ENCODE measurements around the gene RNF213.
"Not testable (repeated sequence)": the region's sequence is repeated elsewhere in the genome, so short reads cannot be mapped to it uniquely, and the experiment has no call there.

The RNF213 gene

DNA sequence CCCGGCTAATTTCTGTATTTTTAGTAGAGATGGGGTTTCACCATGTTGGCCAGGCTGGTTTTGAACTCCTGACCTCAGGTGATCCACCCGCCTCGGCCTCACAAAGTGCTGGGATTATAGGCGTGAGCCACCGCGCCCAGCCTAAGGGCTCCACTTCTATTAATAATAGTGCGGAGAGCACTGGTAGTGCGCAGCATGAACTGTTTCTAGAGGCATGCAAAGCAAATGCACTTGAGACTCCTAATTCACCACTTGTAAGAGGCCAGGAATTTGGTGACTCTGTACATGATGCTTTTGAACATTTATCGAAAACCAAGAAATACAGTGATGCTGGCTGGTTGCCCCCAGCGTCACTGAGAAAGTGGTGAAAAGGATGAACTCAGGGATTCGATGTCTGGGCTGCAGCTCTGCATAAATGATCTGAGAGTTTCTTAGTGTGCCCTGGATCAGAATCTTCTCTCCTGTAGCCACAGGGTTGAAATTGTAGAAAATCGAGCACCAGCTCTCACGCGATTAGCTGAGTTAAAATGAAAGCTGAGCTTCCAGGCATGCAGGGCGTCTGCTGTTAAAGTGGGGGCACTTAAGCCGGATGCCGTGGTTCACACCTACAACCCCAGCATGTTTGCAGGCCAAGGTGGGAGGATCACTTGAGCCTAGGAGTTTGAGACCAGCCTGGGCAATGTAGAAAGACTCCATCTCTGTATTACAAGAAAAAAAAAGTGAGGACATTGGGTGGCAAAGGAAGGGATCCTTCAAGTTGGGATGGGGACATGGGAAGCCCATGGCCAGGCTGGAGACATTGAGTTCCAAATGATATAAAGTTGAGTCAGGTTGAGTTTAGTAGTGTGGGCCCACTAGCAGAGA lies 4.8 kb downstream of the RNF213 start:
- Histone ChIP-seq H3K4me1 (ENCODE audit: control insufficient read depth in 2 of 2, insufficient read depth in 2 of 2, low read length in 2 of 2) (peaks cover 36 to 37% of the 10 kb centered on the region in 2 donors), H3K36me3 (ENCODE audit: control insufficient read depth in 2 of 2, insufficient read depth in 2 of 2, low read length in 2 of 2) (peaks cover 18 to 33% of the 10 kb centered on the region in 2 donors), H3K27ac (ENCODE audit: low read depth in 2 of 2, low read length in 2 of 2) (no peak overlapping the region), H3K27me3 (ENCODE audit: control insufficient read depth in 2 of 2, insufficient read depth in 2 of 2, low read length in 2 of 2) (no peaks in the 10 kb centered on the region), H3K9ac (ENCODE audit: low read depth in 1 of 2, low read length in 2 of 2) (no peak overlapping the region), H3K4me3 (ENCODE audit: low read length in 2 of 2) (peak overlapping the region in 1 of 2 donors; percentile 82), H3K9me3 (ENCODE audit: control insufficient read depth in 2 of 2, low read length in 2 of 2) (no peaks in the 10 kb centered on the region)

DNA sequence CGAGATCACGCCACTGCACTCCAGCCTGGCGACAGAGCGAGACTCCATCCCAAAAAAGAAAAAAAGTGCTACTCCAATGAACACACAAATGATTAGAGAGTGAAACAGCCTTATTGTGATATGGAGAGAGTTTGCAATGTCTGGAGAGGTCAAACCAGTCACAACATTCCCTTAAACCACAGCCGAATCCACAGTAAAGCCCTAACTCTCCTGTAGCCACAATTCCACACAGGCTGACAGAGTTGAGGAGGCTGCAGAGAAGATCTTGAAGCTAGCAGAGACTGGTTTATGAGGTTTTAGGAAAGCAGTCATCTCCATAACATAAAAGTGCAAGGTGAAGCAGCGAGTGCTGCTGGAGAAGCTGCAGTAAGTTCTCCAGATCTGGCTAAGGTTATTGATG lies 6.7 kb downstream of the RNF213 start:
- Histone ChIP-seq H3K4me1 (ENCODE audit: control insufficient read depth in 2 of 2, insufficient read depth in 2 of 2, low read length in 2 of 2) (peaks cover 25 to 26% of the 10 kb centered on the region in 2 donors), H3K4me3 (ENCODE audit: low read length in 2 of 2) (no peak overlapping the region), H3K9me3 (ENCODE audit: control insufficient read depth in 2 of 2, low read length in 2 of 2) (no peaks in the 10 kb centered on the region), H3K36me3 (ENCODE audit: control insufficient read depth in 2 of 2, insufficient read depth in 2 of 2, low read length in 2 of 2) (peaks cover 18 to 35% of the 10 kb centered on the region in 2 donors), H3K9ac (ENCODE audit: low read depth in 1 of 2, low read length in 2 of 2) (no peak overlapping the region), H3K27ac (ENCODE audit: low read depth in 2 of 2, low read length in 2 of 2) (no peak overlapping the region), H3K27me3 (ENCODE audit: control insufficient read depth in 2 of 2, insufficient read depth in 2 of 2, low read length in 2 of 2) (no peaks in the 10 kb centered on the region)

DNA sequence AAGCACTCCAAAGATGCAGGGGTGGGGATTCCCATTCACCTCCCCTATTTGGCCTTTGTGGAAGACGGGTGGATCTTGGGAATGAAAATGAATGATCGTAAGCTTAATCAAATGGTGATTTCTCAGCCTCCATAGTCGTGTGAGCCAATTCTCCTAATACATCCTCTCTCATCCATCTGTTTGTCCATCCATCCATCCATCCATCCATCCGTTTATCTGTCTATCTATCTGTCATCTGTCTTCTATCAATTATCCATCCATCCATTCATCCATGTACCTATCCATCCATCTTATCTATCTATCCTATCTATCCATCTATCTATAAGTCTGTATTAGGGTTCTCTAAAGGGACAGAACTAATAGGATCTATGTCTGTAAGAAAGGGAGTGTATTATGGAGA lies 7.8 kb downstream of the RNF213 start:
- H3K9ac ChIP-seq (ENCODE audit: low read depth in 1 of 2, low read length in 2 of 2), result no peak overlapping the region
- H3K4me1 ChIP-seq (ENCODE audit: control insufficient read depth in 2 of 2, insufficient read depth in 2 of 2, low read length in 2 of 2), result peaks cover 15 to 16% of the 10 kb centered on the region in 2 donors
- H3K27ac ChIP-seq (ENCODE audit: low read depth in 2 of 2, low read length in 2 of 2), result no peak overlapping the region
- no peaks in the 10 kb centered on the region for H3K27me3 ChIP-seq (ENCODE audit: control insufficient read depth in 2 of 2, insufficient read depth in 2 of 2, low read length in 2 of 2)
- peaks cover 18 to 45% of the 10 kb centered on the region in 2 donors for H3K36me3 ChIP-seq (ENCODE audit: control insufficient read depth in 2 of 2, insufficient read depth in 2 of 2, low read length in 2 of 2)
- no peaks in the 10 kb centered on the region for H3K9me3 ChIP-seq (ENCODE audit: control insufficient read depth in 2 of 2, low read length in 2 of 2)
- H3K4me3 ChIP-seq (ENCODE audit: low read length in 2 of 2), result no peak overlapping the region

DNA sequence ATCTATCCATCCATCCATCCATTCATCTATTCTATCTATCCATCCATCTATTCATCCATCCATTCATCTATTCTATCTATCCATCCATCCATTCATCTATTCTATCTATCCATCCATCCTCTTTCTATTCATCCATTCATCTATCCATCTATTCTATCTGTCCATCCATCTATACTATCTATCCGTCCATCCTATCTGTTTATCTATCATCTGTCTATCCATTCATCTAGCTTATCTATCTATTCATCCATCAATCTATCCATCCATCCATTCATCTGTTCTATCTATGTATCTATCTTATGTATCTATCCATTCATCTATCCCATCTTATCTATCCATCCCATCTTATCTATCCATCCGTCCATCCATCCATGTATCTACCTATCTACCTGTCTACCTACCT lies 8.8 kb downstream of the RNF213 start:
- Histone ChIP-seq H3K4me1 (ENCODE audit: control insufficient read depth in 2 of 2, insufficient read depth in 2 of 2, low read length in 2 of 2) (peaks cover 7 to 8% of the 10 kb centered on the region in 2 donors), H3K9ac (ENCODE audit: low read depth in 1 of 2, low read length in 2 of 2) (no peak overlapping the region), H3K27ac (ENCODE audit: low read depth in 2 of 2, low read length in 2 of 2) (no peak overlapping the region), H3K9me3 (ENCODE audit: control insufficient read depth in 2 of 2, low read length in 2 of 2) (no peaks in the 10 kb centered on the region), H3K36me3 (ENCODE audit: control insufficient read depth in 2 of 2, insufficient read depth in 2 of 2, low read length in 2 of 2) (peaks cover 22 to 51% of the 10 kb centered on the region in 2 donors), H3K27me3 (ENCODE audit: control insufficient read depth in 2 of 2, insufficient read depth in 2 of 2, low read length in 2 of 2) (no peaks in the 10 kb centered on the region), H3K4me3 (ENCODE audit: low read length in 2 of 2) (no peak overlapping the region)

DNA sequence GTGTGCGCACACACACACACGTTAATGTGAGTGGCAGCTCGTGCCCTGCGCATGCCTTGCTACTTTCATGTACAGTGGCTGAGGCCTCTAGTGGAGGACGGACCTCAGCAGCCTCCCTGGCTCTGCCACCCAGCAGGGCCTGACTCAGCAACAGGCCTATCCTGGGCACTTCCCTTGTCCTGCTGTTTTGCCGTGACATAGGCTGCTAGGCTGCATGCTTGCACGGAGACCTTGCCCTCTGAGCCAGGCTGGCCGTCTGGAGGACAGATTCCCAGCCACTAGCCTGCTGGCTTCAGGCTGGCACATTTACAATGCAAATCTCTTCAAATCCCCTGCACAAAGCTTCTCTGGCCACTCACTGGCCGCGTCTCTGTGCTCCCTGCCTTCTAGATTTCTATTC lies 9.5 kb downstream of the RNF213 start:
- no peak overlapping the region for H3K4me3 ChIP-seq (ENCODE audit: low read length in 2 of 2)
- H3K36me3 ChIP-seq (ENCODE audit: control insufficient read depth in 2 of 2, insufficient read depth in 2 of 2, low read length in 2 of 2), result peaks cover 22 to 51% of the 10 kb centered on the region in 2 donors
- H3K9ac ChIP-seq (ENCODE audit: low read depth in 1 of 2, low read length in 2 of 2), result no peak overlapping the region
- no peaks in the 10 kb centered on the region for H3K27me3 ChIP-seq (ENCODE audit: control insufficient read depth in 2 of 2, insufficient read depth in 2 of 2, low read length in 2 of 2)
- H3K27ac ChIP-seq (ENCODE audit: low read depth in 2 of 2, low read length in 2 of 2), result no peak overlapping the region
- H3K9me3 ChIP-seq (ENCODE audit: control insufficient read depth in 2 of 2, low read length in 2 of 2), result no peaks in the 10 kb centered on the region
- peaks cover 4 to 8% of the 10 kb centered on the region in 2 donors for H3K4me1 ChIP-seq (ENCODE audit: control insufficient read depth in 2 of 2, insufficient read depth in 2 of 2, low read length in 2 of 2)

DNA sequence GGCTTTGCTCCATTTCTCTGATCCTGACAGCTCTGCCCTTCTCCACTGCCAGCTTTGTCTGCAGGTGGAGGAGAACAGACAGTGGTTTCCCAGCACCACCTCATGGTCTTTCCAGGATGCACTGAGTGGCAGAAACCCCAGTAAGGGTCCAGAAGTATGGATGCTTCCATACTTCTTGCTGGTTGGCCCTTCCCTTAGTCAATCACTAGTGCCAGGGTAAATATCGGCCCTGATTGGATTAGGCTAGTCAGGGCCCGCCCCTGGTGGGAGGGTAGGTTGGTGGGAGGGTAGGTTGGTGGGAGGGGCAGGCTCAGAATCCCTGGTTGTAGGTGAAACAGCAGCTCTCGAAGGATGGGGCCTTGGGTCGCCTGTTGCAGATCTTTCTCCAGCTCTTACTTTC lies 10.2 kb downstream of the RNF213 start:
- Histone ChIP-seq H3K27ac (ENCODE audit: low read depth in 2 of 2, low read length in 2 of 2) (no peak overlapping the region), H3K36me3 (ENCODE audit: control insufficient read depth in 2 of 2, insufficient read depth in 2 of 2, low read length in 2 of 2) (peaks cover 20 to 46% of the 10 kb centered on the region in 2 donors), H3K4me1 (ENCODE audit: control insufficient read depth in 2 of 2, insufficient read depth in 2 of 2, low read length in 2 of 2) (peaks cover 0 to under 1% of the 10 kb centered on the region in 2 donors), H3K9ac (ENCODE audit: low read depth in 1 of 2, low read length in 2 of 2) (no peak overlapping the region), H3K9me3 (ENCODE audit: control insufficient read depth in 2 of 2, low read length in 2 of 2) (no peaks in the 10 kb centered on the region), H3K27me3 (ENCODE audit: control insufficient read depth in 2 of 2, insufficient read depth in 2 of 2, low read length in 2 of 2) (no peaks in the 10 kb centered on the region), H3K4me3 (ENCODE audit: low read length in 2 of 2) (no peak overlapping the region)

DNA sequence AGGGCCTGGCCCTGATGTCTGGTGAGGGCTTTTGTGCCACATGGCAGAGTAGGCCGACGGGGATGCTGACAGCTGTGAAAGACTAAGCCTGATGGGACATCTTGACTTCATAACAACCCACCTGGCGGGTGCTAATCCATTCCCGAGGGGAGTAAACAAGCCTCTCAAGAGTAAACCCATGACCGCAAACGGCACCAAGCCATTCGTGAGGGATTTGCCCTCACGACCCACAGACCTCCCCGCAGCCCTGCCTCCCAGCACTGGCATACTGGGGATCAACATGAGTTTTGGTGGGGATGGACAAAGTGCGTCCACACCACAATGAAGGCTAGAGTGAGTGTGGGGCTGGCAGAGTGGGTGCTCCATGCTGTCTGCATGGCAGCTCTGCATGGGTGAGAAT lies 11.7 kb downstream of the RNF213 start:
- H3K4me1 ChIP-seq (ENCODE audit: control insufficient read depth in 2 of 2, insufficient read depth in 2 of 2, low read length in 2 of 2), result no peaks in the 10 kb centered on the region
- H3K9me3 ChIP-seq (ENCODE audit: control insufficient read depth in 2 of 2, low read length in 2 of 2), result no peaks in the 10 kb centered on the region
- H3K36me3 ChIP-seq (ENCODE audit: control insufficient read depth in 2 of 2, insufficient read depth in 2 of 2, low read length in 2 of 2), result peaks cover 20 to 46% of the 10 kb centered on the region in 2 donors
- H3K27me3 ChIP-seq (ENCODE audit: control insufficient read depth in 2 of 2, insufficient read depth in 2 of 2, low read length in 2 of 2), result no peaks in the 10 kb centered on the region
- H3K9ac ChIP-seq (ENCODE audit: low read depth in 1 of 2, low read length in 2 of 2), result no peak overlapping the region
- no peak overlapping the region for H3K27ac ChIP-seq (ENCODE audit: low read depth in 2 of 2, low read length in 2 of 2)
- H3K4me3 ChIP-seq (ENCODE audit: low read length in 2 of 2), result no peak overlapping the region

DNA sequence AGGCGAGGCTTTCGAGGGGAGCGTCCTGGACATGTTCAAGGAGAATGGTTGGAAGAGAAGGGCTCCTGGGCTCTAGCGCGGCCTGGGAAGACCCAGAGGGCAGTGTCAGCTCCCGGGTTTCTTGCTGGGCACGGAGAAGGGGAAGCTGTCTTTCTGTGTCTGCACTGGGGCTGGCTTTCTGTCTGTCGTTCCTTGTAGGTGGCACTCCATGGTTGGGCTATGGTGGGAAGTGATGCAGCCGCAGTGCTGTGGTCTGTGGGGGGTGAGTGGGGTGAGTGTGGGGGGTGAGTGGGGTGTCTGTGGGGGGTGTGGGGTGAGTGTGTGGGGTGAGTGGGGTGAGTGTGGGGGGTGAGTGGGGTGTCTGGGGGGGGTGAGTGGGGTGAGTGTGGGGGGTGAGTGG lies 13.7 kb downstream of the RNF213 start:
- Histone ChIP-seq H3K4me1 (ENCODE audit: control insufficient read depth in 2 of 2, insufficient read depth in 2 of 2, low read length in 2 of 2) (no peaks in the 10 kb centered on the region), H3K27ac (ENCODE audit: low read depth in 2 of 2, low read length in 2 of 2) (no peak overlapping the region), H3K27me3 (ENCODE audit: control insufficient read depth in 2 of 2, insufficient read depth in 2 of 2, low read length in 2 of 2) (no peaks in the 10 kb centered on the region), H3K4me3 (ENCODE audit: low read length in 2 of 2) (no peak overlapping the region), H3K9me3 (ENCODE audit: control insufficient read depth in 2 of 2, low read length in 2 of 2) (no peaks in the 10 kb centered on the region), H3K36me3 (ENCODE audit: control insufficient read depth in 2 of 2, insufficient read depth in 2 of 2, low read length in 2 of 2) (peaks cover 17 to 46% of the 10 kb centered on the region in 2 donors), H3K9ac (ENCODE audit: low read depth in 1 of 2, low read length in 2 of 2) (no peak overlapping the region)

DNA sequence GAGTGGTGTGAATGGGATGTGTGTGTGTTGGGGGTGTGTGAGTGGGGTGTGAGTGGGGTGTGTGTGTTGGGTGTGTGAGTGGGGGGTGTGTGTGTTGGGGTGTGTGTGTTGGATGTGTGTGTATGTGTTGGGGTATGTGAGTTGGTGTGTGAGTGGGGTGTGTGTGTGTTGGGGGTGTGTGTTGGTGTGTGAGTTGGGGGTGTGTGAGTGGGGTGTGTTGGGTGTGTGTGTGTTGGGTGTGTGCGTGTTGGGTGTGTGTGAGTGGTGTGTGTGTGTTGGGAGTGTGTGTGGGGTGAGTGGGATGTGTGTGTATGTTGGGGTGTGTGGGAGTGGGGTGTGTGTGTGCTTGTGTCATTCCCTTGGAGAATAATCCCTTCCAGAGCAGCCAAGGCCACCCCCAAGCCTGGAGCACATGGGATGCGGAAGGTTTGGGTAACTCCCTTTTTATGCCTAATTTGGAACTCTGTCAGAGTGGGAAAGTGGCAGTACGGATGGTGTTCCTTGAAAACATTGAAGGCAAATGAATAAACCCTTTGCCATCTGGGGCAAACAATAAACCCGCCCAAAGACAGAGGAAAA lies 14.3 kb downstream of the RNF213 start:
- no peaks in the 10 kb centered on the region for H3K4me1 ChIP-seq (ENCODE audit: control insufficient read depth in 2 of 2, insufficient read depth in 2 of 2, low read length in 2 of 2)
- H3K9ac ChIP-seq (ENCODE audit: low read depth in 1 of 2, low read length in 2 of 2), result no peak overlapping the region
- no peaks in the 10 kb centered on the region for H3K27me3 ChIP-seq (ENCODE audit: control insufficient read depth in 2 of 2, insufficient read depth in 2 of 2, low read length in 2 of 2)
- no peak overlapping the region for H3K27ac ChIP-seq (ENCODE audit: low read depth in 2 of 2, low read length in 2 of 2)
- no peak overlapping the region for H3K4me3 ChIP-seq (ENCODE audit: low read length in 2 of 2)
- peaks cover 12 to 41% of the 10 kb centered on the region in 2 donors for H3K36me3 ChIP-seq (ENCODE audit: control insufficient read depth in 2 of 2, insufficient read depth in 2 of 2, low read length in 2 of 2)
- H3K9me3 ChIP-seq (ENCODE audit: control insufficient read depth in 2 of 2, low read length in 2 of 2), result no peaks in the 10 kb centered on the region

DNA sequence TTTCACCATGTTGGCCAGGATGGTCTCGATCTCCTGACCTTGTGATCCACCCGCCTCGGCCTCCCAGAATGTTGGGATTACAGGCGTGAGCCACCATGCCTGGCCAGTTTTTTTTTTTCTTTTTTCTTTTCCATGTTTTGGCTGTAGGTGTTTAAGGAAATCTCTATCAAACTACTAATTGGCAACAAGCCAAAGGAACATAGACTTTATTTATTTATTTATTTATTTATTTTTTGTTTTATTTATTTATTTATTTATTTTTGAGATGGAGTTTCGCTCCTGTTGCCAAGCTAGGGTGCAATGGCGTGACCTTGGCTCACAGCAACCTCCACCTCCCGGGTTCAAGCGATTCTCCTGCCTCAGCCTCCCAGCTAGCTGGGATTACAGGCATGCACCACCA lies 15.2 kb downstream of the RNF213 start:
- H3K4me3 ChIP-seq (ENCODE audit: low read length in 2 of 2); H3K27ac ChIP-seq (ENCODE audit: low read depth in 2 of 2, low read length in 2 of 2); H3K4me1 ChIP-seq (ENCODE audit: control insufficient read depth in 2 of 2, insufficient read depth in 2 of 2, low read length in 2 of 2); H3K9me3 ChIP-seq (ENCODE audit: control insufficient read depth in 2 of 2, low read length in 2 of 2); H3K9ac ChIP-seq (ENCODE audit: low read depth in 1 of 2, low read length in 2 of 2); H3K27me3 ChIP-seq (ENCODE audit: control insufficient read depth in 2 of 2, insufficient read depth in 2 of 2, low read length in 2 of 2): not testable (repeated sequence)
- H3K36me3 ChIP-seq (ENCODE audit: control insufficient read depth in 2 of 2, insufficient read depth in 2 of 2, low read length in 2 of 2), result peaks cover 9 to 43% of the 10 kb centered on the region in 2 donors
